DOHH2 (cell line): Measurements from ENCODE around the gene ESCO1.

Source experiments
- CTCF ChIP-seq: fragments of 200-600 bp; sonication (generic); IDR thresholded peaks from one replicate; pipeline ENCODE4 v1.5.1; 2014; ENCODE audit warnings: antibody characterized with exemption, mild to moderate bottlenecking, low read depth, low read length; ENCODE audit not compliant: poor library complexity, severe bottlenecking
- EZH2phosphoT487 ChIP-seq: fragments of 200-600 bp; sonication (generic); IDR thresholded peaks from 2 replicates; pipeline ENCODE4 v1.6.1; 2017; ENCODE audit warnings: borderline replicate concordance, mild to moderate bottlenecking, antibody characterized with exemption, low read length, moderate library complexity, mixed read lengths

GRCh38 chr18:21509062-21509461, 91.4 kb downstream of the ESCO1 start:
- TF ChIP-seq CTCF (no peak), EZH2phosphoT487 (no peak)
